T-helper 1 cell treated with Interleukin-12 subunit alpha and Interleukin-12 subunit beta and Interleukin-4 antibody, amounts not matched to agents 30 ng/mL and 1 ng/mL, for 36 hours (primary cell): ENCODE measurements around the gene CLECL1. TPM values are rescaled to one million over a fixed set of nuclear protein-coding genes. Genes with fewer than 3 reads are reported as not detected.
"Not testable (repeated sequence)": the region's sequence is repeated elsewhere in the genome, so short reads cannot be mapped to it uniquely, and the experiment has no call there.

Experiments used
- intact Hi-C: fragments of 100-400 bp; cut with micrococcal nuclease; formaldehyde crosslinking; loops from one replicate; pipeline ENCODE4 v1.15.1; 2024
- total RNA-seq: library from RNA; stranded (reverse); gene quantifications from 2 replicates; pipeline ENCODE4 v1.2.3, GENCODE V29; 2022

Gene CLECL1
- total RNA-seq, 1 donor from 2014 or later = 7.9 TPM

- intact Hi-C loops = loop anchor here (1.0 to 10.0 kb wide), 2 partner anchors 8 to 335 kb away; no protein-coding TSS in a partner anchor
These were observed 32.8 kb downstream of the CLECL1 start for GRCh38 chr12:9699898-9700605.

DNA sequence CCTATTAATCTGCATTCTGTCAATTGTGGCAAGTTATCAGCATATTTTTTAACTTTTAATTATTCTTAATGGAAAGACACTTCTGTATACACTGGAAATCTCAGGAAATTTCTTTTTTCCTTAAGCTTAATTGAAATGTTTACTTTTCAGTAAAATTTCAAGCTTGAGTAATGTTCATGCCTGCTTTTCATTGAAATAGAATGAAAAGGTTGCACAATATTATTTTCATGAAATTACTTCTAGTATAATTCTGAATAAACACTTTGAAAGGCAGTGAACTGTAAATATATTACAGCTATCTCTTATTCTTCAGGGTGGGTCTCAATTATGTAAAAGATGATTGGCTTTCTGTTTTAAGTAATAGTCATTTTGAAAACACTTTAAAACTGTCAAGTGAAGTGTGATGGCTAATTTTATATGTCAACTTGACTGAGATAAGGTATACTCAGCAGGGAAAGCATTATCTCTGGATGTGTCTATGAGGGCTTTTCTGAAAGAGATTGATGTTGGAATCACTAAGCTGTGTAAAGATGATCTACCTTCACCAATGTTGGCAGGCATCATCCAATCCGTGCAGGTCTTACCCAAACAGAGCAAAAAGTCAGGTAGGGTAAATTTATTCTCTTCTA is 33.5 kb downstream of the CLECL1 start:
- intact Hi-C loops = no loop called here

DNA sequence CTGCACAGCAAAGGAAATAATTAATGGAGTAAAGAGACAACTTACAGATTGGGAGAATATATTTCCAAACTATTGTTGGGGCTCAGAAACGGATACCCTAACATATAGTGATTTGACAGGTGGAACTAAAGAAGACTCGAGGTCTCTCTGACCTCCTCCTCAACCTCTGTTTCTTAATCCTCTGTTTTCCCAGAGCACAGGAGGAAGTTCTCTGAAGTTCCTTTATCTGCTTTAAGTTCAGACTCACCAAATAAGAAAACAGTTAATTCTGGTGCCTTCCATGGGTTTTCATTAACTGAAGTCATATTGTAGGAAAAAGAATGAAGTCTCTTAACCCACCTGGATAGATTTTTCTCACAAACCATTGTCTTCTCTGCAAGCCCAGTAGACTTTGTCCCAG is 34.2 kb downstream of the CLECL1 start:
- intact Hi-C loops = no loop called here

- intact Hi-C loops = no loop called here
These were observed 35.3 kb downstream of the CLECL1 start for GRCh38 chr12:9697619-9698018.

GRCh38 chr12:9695661-9696060 is 37.2 kb downstream of the CLECL1 start:
- intact Hi-C loops = not testable (repeated sequence)

DNA sequence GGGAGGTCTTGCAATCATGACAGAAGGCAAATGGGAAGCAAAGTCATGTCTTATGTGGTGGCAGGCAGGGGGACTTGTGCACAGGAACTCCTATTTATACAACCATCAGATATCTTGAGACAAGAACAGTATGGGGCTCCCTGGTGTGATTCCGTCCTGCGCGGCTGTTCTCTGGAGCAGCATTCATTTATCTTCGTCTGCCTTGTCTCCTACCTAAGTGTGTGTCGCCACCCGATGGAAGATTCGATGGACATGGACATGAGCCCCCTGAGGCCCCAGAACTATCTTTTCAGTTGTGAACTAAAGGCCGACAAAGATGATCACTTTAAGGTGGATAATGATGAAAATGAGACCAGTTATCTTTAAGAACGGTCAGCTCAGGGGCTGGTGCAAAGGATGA is 37.7 kb downstream of the CLECL1 start:
- intact Hi-C loops = not testable (repeated sequence)

GRCh38 chr12:9694241-9694640 is 38.7 kb downstream of the CLECL1 start:
- intact Hi-C loops = loop anchor here (1.0 kb wide), 1 partner anchor 8 kb away; no protein-coding TSS in a partner anchor

DNA sequence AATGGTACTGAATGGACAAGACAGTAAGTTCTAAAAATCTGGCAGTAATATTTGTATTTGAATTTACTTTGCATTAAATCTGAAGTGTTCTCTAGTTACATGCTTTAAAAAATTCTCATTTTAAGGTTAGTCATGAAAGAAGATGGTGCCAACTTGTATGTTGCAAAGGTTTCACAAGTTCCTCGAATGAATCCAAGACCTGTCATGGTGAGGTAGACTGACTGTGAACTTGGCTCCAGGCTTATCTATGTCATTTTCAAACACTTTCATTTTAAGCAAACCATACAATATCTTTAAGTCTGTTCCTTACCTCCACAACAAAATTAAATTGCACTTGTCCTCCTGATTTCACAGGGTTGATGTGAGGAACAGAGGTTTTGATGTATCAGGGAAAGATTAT is 40.0 kb downstream of the CLECL1 start:
- intact Hi-C loops = loop anchor here (1.0 kb wide), 1 partner anchor 7 kb away; no protein-coding TSS in a partner anchor

DNA sequence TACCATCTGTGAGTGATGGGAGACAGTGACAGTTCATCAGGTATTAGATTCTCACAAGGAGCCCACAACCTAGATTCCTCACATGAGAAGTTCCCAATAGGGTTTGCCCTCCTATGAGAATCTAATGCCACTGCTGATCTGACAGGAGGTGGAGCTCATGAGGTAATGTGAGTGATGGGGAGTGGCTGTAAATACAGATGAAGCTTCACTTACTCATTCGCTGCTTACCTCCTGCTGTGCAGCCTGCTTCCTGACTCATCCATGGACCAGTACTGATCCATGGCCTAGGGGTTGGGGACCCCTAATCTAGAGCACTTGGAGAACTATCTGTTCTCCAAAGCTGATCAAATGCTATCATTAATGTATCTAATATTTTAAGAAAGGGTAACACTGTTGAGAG is 45.7 kb downstream of the CLECL1 start:
- intact Hi-C loops = loop anchor here (5.0 to 10.0 kb wide), 2 partner anchors 40 to 732 kb away; no protein-coding TSS in a partner anchor

- intact Hi-C loops = loop anchor here (1.0 to 10.0 kb wide), 3 partner anchors 8 to 731 kb away; no protein-coding TSS in a partner anchor
These were observed 47.0 kb downstream of the CLECL1 start for GRCh38 chr12:9685915-9686314.

- intact Hi-C loops = loop anchor here (5.0 to 10.0 kb wide), 2 partner anchors 38 to 731 kb away; no protein-coding TSS in a partner anchor
These were observed 47.5 kb downstream of the CLECL1 start for GRCh38 chr12:9685366-9685765.

DNA sequence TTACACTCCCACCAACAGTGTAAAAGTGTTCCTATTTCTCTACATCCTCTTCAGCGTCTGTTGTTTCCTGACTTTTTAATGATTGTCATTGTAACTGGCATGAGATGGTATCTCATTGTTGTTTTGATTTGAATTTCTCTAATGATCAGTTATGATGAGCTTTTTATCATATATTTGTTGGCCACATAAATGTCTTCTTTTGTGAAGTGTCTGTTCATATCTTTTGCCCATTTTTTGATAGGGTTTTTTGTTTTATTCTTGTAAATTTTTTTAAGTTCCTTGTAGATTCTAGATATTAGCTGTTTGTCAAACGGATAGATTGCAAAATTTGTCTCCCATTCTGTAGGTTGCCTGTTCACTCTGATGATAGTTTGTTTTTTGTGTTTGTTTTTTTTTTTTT is 49.9 kb downstream of the CLECL1 start:
- intact Hi-C loops = loop anchor here (10.0 kb wide), 1 partner anchor 728 kb away; no protein-coding TSS in a partner anchor

DNA sequence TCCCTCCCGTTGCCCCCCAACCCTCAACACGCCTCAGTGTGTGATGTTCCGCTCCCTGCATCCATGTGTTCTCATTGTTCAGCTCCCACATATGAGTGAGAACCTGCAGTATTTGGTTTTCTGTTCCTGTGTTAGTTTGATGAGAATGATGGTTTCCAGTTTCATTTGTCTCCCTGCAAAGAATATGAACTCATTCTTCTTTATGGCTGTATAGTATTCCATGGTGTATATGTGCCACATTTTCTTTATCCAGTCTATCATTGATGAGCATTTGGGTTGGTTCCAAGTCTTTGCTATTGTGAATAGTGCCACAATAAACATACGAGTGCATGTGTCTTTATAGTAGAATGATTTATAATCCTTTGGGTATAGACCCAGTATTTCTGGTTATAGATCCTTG is 50.4 kb downstream of the CLECL1 start:
- intact Hi-C loops = loop anchor here (10.0 kb wide), 1 partner anchor 728 kb away; no protein-coding TSS in a partner anchor

- intact Hi-C loops = loop anchor here (1.0 to 2.0 kb wide), 4 partner anchors 17 to 40 kb away; no protein-coding TSS in a partner anchor
These were observed 58.7 kb downstream of the CLECL1 start for GRCh38 chr12:9674226-9674590.

- intact Hi-C loops = loop anchor here (1.0 to 2.0 kb wide), 4 partner anchors 17 to 39 kb away; no protein-coding TSS in a partner anchor
These were observed 59.3 kb downstream of the CLECL1 start for GRCh38 chr12:9673404-9674225.

Other genes with a start within 250 kb of the CLECL1 start
- gene KLRB1, start 125.2 kb downstream of the CLECL1 start, total RNA-seq = 1.2 and 1.4 TPM in 2 replicates
- 407 and 420 TPM in 2 replicates for gene CLEC2D, start 63.4 kb downstream of the CLECL1 start, total RNA-seq
- 98.9 and 106 TPM in 2 replicates for gene CD69, start 27.8 kb upstream of the CLECL1 start, total RNA-seq
- gene KLRF1, start 94.4 kb upstream of the CLECL1 start, total RNA-seq = 0.24 and 0.37 TPM in 2 replicates
- 46.4 and 48.9 TPM in 2 replicates for gene CLEC2B, start 136.3 kb upstream of the CLECL1 start, total RNA-seq
- gene KLRF2, start 148.4 kb upstream of the CLECL1 start, total RNA-seq = not detected in 2 replicates
- gene CLEC2A, start 199.3 kb upstream of the CLECL1 start, total RNA-seq = not detected in 2 replicates
- 1.7 and 1.9 TPM in 2 replicates for gene CLEC12A, start 238.3 kb upstream of the CLECL1 start, total RNA-seq